Stomach (tissue), 9 donors: ENCODE measurements around the gene LIMA1. TPM values are rescaled to one million over a fixed set of nuclear protein-coding genes. Genes with fewer than 3 reads are reported as not detected.
A peak's percentile ranks its signal among the peaks of the same experiment; 100 is the strongest.

Experiments
- DNase-seq, 2 donors: peaks; one replicate each; pipeline versions ENCODE4 v3.0.0 to v3.0.0-alpha.2; 2013 to 2019
- H3K27ac ChIP-seq, 5 donors: fragments of 200-600 bp in 4 of 5; sonication (generic) in 4 of 5; one replicate each; pipeline ENCODE4 v1.5.1; 2013 to 2019; ENCODE audit warnings: mild to moderate bottlenecking in 1 of 5, moderate library complexity in 1 of 5
- H3K27me3 ChIP-seq, 3 donors: fragments of 200-600 bp; sonication (generic); one replicate each; pipeline ENCODE4 v1.5.1; 2017 to 2019; ENCODE audit warnings: mixed run types in 1 of 3
- H3K36me3 ChIP-seq, 4 donors: fragments of 200-600 bp; sonication (generic); 1 replicate in 3 of 4; 2 replicates in 1 of 4; pipeline ENCODE4 v1.5.1; 2016 to 2019
- H3K4me1 ChIP-seq, 4 donors: fragments of 200-600 bp; sonication (generic); one replicate each; pipeline ENCODE4 v1.5.1; 2016 to 2019
- H3K4me3 ChIP-seq, 4 donors: fragments of 200-600 bp; sonication (generic) in 3 of 4; one replicate each; pipeline ENCODE4 v1.5.1; 2016 to 2019; ENCODE audit warnings: mild to moderate bottlenecking in 1 of 4
- H3K9me3 ChIP-seq, 4 donors: fragments of 200-600 bp; sonication (generic); one replicate each; pipeline ENCODE4 v1.5.1; 2016 to 2019
- EP300 ChIP-seq: sonication (generic); formaldehyde crosslinking; IDR thresholded peaks from one replicate; pipeline ENCODE4 v1.6.1; 2017; ENCODE audit warnings: antibody characterized with exemption
- POLR2A ChIP-seq, 4 donors: fragments of 450-650 bp; IDR thresholded peaks; one replicate each; pipeline ENCODE4 v1.6.1; 2016; ENCODE audit warnings: antibody characterized with exemption in 4 of 4, control low read depth in 2 of 4, mild to moderate bottlenecking in 1 of 4, moderate library complexity in 1 of 4
- POLR2AphosphoS5 ChIP-seq, 3 donors: sonication (generic); formaldehyde crosslinking; IDR thresholded peaks; one replicate each; pipeline ENCODE4 v1.6.1; 2016; ENCODE audit warnings: antibody characterized with exemption in 3 of 3
- WGBS, 5 donors: extraction: QIAGEN DNeasy Blood & Tissue Kit in 3 of 5; methylation state at CpG; one replicate each; pipeline versions ENCODE4 v1.1.5 to v1.1.7; 2013 to 2018; 5-methylcytosine and 5-hydroxymethylcytosine counted together
- intact Hi-C: fragments of 100-400 bp; cut with DNase I; formaldehyde crosslinking; loops from one replicate; pipeline ENCODE4 v1.15.1; 2023; ENCODE audit warnings: low total_unique reads
- polyA plus RNA-seq, 3 donors: library from polyadenylated mRNA; stranded (reverse); fragments of 200-250 nt; gene quantifications; one replicate each; pipeline ENCODE4 v1.2.3, GENCODE V29; 2013
- total RNA-seq, 5 donors: library from RNA; depleted of rRNA; stranded (reverse); fragments of >200 nt; gene quantifications; one replicate each; pipeline versions ENCODE4 v1.1.0 to v1.2.3, GENCODE V29; 2014 to 2016
- TF ChIP-seq, protein P1 (sequence below), 7 experiments: fragments of 450-650 bp in 4 of 7; fragments of 200-600 bp in 3 of 7; sonication (generic) in 3 of 7; IDR thresholded peaks; one replicate each; pipeline ENCODE4 v1.5.1; 2016 to 2019; ENCODE audit warnings: antibody characterized with exemption in 7 of 7, control low read depth in 2 of 7, mild to moderate bottlenecking in 1 of 7
- donor health status: healthy with polysubstance abuse.
- donor health status: Bipolar disorder and iron deficiency.
- donor health status: healthy.

LIMA1 gene
- total and polyA plus RNA-seq, 8 donors: 28.7 to 143 (median 83.2) TPM

DNA sequence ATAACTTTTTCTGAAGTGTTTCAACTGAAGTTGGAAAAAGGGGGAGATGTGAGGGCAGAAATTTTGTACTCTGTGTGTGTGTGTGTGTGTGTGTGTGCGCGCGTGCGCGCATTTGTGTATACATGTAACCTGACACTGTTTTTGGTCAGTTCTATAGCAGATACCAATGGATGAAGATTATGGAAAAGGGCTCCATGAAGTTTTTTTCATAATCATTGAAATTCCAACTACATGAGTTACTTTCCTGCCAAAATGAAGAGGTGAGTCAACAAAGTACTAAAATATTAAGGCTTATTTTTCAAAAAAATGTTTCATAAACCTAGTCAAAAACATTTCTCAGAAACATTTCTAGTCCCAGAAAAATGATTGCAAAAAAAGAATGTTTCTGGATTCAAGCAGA lies 90.4 kb downstream of the LIMA1 start:
- TF ChIP-seq EP300 (no peak), POLR2A (IDR thresholded peaks at IDR 0.05) (no peak), POLR2AphosphoS5 (IDR thresholded peaks at IDR 0.05) (no peak)
- TF ChIP-seq, protein P1, sequence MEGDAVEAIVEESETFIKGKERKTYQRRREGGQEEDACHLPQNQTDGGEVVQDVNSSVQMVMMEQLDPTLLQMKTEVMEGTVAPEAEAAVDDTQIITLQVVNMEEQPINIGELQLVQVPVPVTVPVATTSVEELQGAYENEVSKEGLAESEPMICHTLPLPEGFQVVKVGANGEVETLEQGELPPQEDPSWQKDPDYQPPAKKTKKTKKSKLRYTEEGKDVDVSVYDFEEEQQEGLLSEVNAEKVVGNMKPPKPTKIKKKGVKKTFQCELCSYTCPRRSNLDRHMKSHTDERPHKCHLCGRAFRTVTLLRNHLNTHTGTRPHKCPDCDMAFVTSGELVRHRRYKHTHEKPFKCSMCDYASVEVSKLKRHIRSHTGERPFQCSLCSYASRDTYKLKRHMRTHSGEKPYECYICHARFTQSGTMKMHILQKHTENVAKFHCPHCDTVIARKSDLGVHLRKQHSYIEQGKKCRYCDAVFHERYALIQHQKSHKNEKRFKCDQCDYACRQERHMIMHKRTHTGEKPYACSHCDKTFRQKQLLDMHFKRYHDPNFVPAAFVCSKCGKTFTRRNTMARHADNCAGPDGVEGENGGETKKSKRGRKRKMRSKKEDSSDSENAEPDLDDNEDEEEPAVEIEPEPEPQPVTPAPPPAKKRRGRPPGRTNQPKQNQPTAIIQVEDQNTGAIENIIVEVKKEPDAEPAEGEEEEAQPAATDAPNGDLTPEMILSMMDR (IDR thresholded peaks at IDR 0.05): no peak
- Histone ChIP-seq H3K27ac (no peak overlapping the region), H3K36me3 (peaks cover 30 to 86% (median 75%) of the 10 kb centered on the region in 4 donors), H3K4me1 (peaks cover 0 to 24% (median 12%) of the 10 kb centered on the region in 4 donors), H3K9me3 (no peaks in the 10 kb centered on the region), H3K27me3 (no peaks in the 10 kb centered on the region), H3K4me3 (no peak overlapping the region)
- 77 to 95% (median 86%) methylated on average over 5 of the region's 5 CpGs for whole genome bisulfite sequencing, 5 donors
- intact Hi-C loops: no loop called here
- no peak for DNase-seq

DNA sequence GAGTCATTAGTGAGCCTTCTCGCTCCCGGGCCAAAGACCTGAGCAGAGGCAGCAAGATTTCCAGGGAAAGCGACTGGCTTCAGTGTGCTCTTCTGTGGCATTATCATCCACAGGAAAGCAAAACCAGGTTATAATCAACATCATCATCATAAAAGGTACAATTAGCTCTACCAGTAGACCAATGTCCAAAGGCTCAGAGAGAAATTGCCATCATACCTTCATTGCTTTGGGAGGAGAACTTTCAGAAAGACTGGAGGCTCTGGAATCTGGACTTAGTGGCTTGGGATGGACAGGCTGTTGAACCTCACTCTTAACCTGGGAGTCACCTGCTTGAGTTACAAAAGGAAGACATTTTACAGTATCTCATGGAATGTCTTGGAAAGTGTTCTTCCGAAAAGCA lies 91.1 kb downstream of the LIMA1 start:
- WGBS, 5 donors: 93 to 100% (median 97%) methylated on average over 4 of the region's 4 CpGs
- intact Hi-C loops: no loop called here
- Histone ChIP-seq H3K36me3 (peaks cover 30 to 79% (median 73%) of the 10 kb centered on the region in 4 donors), H3K27ac (no peak overlapping the region), H3K4me1 (peaks cover 0 to 24% (median 13%) of the 10 kb centered on the region in 4 donors), H3K4me3 (no peak overlapping the region), H3K27me3 (no peaks in the 10 kb centered on the region), H3K9me3 (no peaks in the 10 kb centered on the region)
- no peak for DNase-seq
- TF ChIP-seq, protein P1 (IDR thresholded peaks at IDR 0.05): no peak
- TF ChIP-seq POLR2AphosphoS5 (IDR thresholded peaks at IDR 0.05) (no peak), EP300 (no peak), POLR2A (IDR thresholded peaks at IDR 0.05) (no peak)

DNA sequence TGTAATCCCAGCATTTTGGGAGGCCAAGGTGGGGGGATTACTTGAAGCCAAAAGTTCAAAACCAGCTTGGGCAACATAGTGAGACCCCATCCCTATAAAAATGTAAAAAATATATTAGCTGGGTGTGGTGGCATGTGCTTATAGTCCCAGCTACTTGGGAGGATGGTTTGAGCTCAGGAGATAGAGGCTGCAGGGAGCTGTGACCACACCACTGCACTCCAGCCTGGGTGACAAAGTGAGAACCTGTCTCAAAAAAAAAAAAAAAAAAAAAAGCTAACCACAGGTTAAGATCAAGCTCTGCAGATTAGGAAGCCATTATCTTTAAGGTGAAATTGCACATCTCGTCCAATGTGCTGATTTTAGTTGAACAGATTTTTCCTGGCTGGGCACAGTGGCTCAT lies 92.5 kb downstream of the LIMA1 start:
- TF ChIP-seq EP300: no peak
- TF ChIP-seq POLR2AphosphoS5 (IDR thresholded peaks at IDR 0.05): no peak
- TF ChIP-seq, protein P1 (IDR thresholded peaks at IDR 0.05): no peak
- TF ChIP-seq POLR2A (IDR thresholded peaks at IDR 0.05): no peak
- WGBS, 5 donors: 72 to 90% (median 82%) methylated on average over 1 of the region's 1 CpG
- peaks cover 30 to 66% (median 61%) of the 10 kb centered on the region in 4 donors for H3K36me3 ChIP-seq

GRCh38 chr12:50188875-50189575 lies 94.3 kb downstream of the LIMA1 start:
- H3K36me3 ChIP-seq: peaks cover 18 to 52% (median 49%) of the 10 kb centered on the region in 4 donors
- H3K4me1 ChIP-seq: peaks cover 0 to 43% (median 23%) of the 10 kb centered on the region in 4 donors
- intact Hi-C loops: no loop called here
- DNase-seq: no peak
- H3K27me3 ChIP-seq: no peaks in the 10 kb centered on the region
- H3K27ac ChIP-seq: peak overlapping the region in 4 of 5 donors; percentile 14 to 38 (median 22)
- no peak for TF ChIP-seq EP300
- TF ChIP-seq, protein P1 (IDR thresholded peaks at IDR 0.05): no peak
- no peak for TF ChIP-seq POLR2AphosphoS5 (IDR thresholded peaks at IDR 0.05)
- no peak for TF ChIP-seq POLR2A (IDR thresholded peaks at IDR 0.05)
- WGBS, 5 donors: 66 to 78% (median 76%) methylated on average over 5 of the region's 5 CpGs
- no peaks in the 10 kb centered on the region for H3K9me3 ChIP-seq
- H3K4me3 ChIP-seq: no peak overlapping the region

More for the DNA sequence above, 92.5 kb downstream of the LIMA1 start:
- intact Hi-C loops: no loop called here
- no peaks in the 10 kb centered on the region for H3K27me3 ChIP-seq
- no peaks in the 10 kb centered on the region for H3K9me3 ChIP-seq
- no peak overlapping the region for H3K4me3 ChIP-seq
- DNase-seq: no peak
- H3K27ac ChIP-seq: no peak overlapping the region
- peaks cover 0 to 36% (median 18%) of the 10 kb centered on the region in 4 donors for H3K4me1 ChIP-seq
